ENCODE measurements around the gene DPH2. TPM values are rescaled to one million over a fixed set of nuclear protein-coding genes. Genes with fewer than 3 reads are reported as not detected.

The DPH2 gene
- total RNA-seq, 1 donor from 2014 or later: 17.1 TPM

- H3K4me1 Mint-ChIP-seq (ENCODE audit: unreplicated experiment): peaks cover 4% of the 10 kb centered on the region
- no peaks in the 10 kb centered on the region for H3K9me3 Mint-ChIP-seq (ENCODE audit: unreplicated experiment)
- peaks cover 12% of the 10 kb centered on the region for H3K27me3 Mint-ChIP-seq (ENCODE audit: unreplicated experiment)
- H3K27ac Mint-ChIP-seq (ENCODE audit: unreplicated experiment): no peak within 1 kb of the TSS
- no peak for TF ChIP-seq CTCF (IDR thresholded peaks at IDR 0.05; ENCODE audit: unreplicated experiment)
- DNase-seq (ENCODE audit: low spot score): peak; percentile 30
- peaks cover 7% of the 10 kb centered on the region for H3K36me3 Mint-ChIP-seq (ENCODE audit: low read depth, unreplicated experiment)
- H3K4me3 Mint-ChIP-seq (ENCODE audit: unreplicated experiment): peak within 1 kb of the TSS; percentile 62
Measured at GRCh38 chr1:43933386-43934100, 36.3 kb upstream of the DPH2 start, which contains the start of gene ARTN. ARTN (plus strand) TSS chr1:43933801; CDS start chr1:43935657, 1,856 bp downstream.

GRCh38 chr1:43934101-43934985 lies 35.5 kb upstream of the DPH2 start:
- TF ChIP-seq CTCF (IDR thresholded peaks at IDR 0.05; ENCODE audit: unreplicated experiment): peak; percentile 85
- no peak overlapping the region for H3K4me3 Mint-ChIP-seq (ENCODE audit: unreplicated experiment)
- peaks cover 4% of the 10 kb centered on the region for H3K4me1 Mint-ChIP-seq (ENCODE audit: unreplicated experiment)
- H3K36me3 Mint-ChIP-seq (ENCODE audit: low read depth, unreplicated experiment): peaks cover 7% of the 10 kb centered on the region
- DNase-seq (ENCODE audit: low spot score): peak; percentile 75
- H3K27me3 Mint-ChIP-seq (ENCODE audit: unreplicated experiment): peaks cover 12% of the 10 kb centered on the region
- no peak overlapping the region for H3K27ac Mint-ChIP-seq (ENCODE audit: unreplicated experiment)
- no peaks in the 10 kb centered on the region for H3K9me3 Mint-ChIP-seq (ENCODE audit: unreplicated experiment)

DNA sequence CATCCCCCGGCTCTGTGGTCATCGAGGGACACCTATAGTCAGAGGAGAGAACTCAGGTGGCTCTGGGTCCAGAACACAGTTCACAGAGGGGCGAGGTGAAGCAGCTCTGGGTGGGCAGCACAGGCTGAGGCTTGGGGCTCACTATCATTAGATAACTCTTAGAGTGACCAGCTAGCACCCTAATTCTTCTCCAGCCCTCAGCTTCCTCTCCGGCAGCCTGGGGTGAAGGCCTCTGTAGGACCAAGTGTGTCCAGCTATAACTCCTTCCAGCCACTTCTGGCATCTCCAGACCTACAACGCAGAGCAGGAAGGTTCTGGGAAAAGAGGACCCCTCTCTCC lies 34.9 kb upstream of the DPH2 start:
- peaks cover 9% of the 10 kb centered on the region for H3K4me1 Mint-ChIP-seq (ENCODE audit: unreplicated experiment)

GRCh38 chr1:43935711-43936427 lies 33.9 kb upstream of the DPH2 start:
- DNase-seq (ENCODE audit: low spot score): no peak
- no peak for TF ChIP-seq CTCF (IDR thresholded peaks at IDR 0.05; ENCODE audit: unreplicated experiment)
- peaks cover 7% of the 10 kb centered on the region for H3K36me3 Mint-ChIP-seq (ENCODE audit: low read depth, unreplicated experiment)
- no peaks in the 10 kb centered on the region for H3K9me3 Mint-ChIP-seq (ENCODE audit: unreplicated experiment)
- no peak overlapping the region for H3K4me3 Mint-ChIP-seq (ENCODE audit: unreplicated experiment)
- H3K27ac Mint-ChIP-seq (ENCODE audit: unreplicated experiment): no peak overlapping the region
- H3K4me1 Mint-ChIP-seq (ENCODE audit: unreplicated experiment): peaks cover 11% of the 10 kb centered on the region
- H3K27me3 Mint-ChIP-seq (ENCODE audit: unreplicated experiment): peaks cover 15% of the 10 kb centered on the region

More for the DNA sequence above, 34.9 kb upstream of the DPH2 start:
- DNase-seq (ENCODE audit: low spot score): no peak
- H3K4me3 Mint-ChIP-seq (ENCODE audit: unreplicated experiment): no peak overlapping the region
- H3K9me3 Mint-ChIP-seq (ENCODE audit: unreplicated experiment): no peaks in the 10 kb centered on the region
- H3K27me3 Mint-ChIP-seq (ENCODE audit: unreplicated experiment): peaks cover 15% of the 10 kb centered on the region
- peaks cover 7% of the 10 kb centered on the region for H3K36me3 Mint-ChIP-seq (ENCODE audit: low read depth, unreplicated experiment)
- no peak overlapping the region for H3K27ac Mint-ChIP-seq (ENCODE audit: unreplicated experiment)
- no peak for TF ChIP-seq CTCF (IDR thresholded peaks at IDR 0.05; ENCODE audit: unreplicated experiment)

Measured in endothelial cell (in vitro differentiated cells).